Cardiac fibroblast (primary cell): ENCODE data around the gene CCDC181.

Source experiments
- DNase-seq, 2 donors: peaks; one replicate each; pipeline versions ENCODE4 v3.0.0 to v3.0.0-alpha.2; 2010; ENCODE audit warnings: low read depth in 2 of 2
- H3K4me3 ChIP-seq, 2 donors: replicated peaks in 1 of 2; 1 replicate in 1 of 2; 2 replicates in 1 of 2; pipeline ENCODE4 v1.5.1; 2011; ENCODE audit warnings: low read depth in 2 of 2, low read length in 2 of 2, mild to moderate bottlenecking in 2 of 2, moderate library complexity in 1 of 2
- TF ChIP-seq, protein P1 (sequence below): IDR thresholded peaks from one replicate; pipeline ENCODE4 v1.5.1; 2011; ENCODE audit warnings: low read depth, mild to moderate bottlenecking, low read length, inconsistent platforms

The CCDC181 gene

DNA sequence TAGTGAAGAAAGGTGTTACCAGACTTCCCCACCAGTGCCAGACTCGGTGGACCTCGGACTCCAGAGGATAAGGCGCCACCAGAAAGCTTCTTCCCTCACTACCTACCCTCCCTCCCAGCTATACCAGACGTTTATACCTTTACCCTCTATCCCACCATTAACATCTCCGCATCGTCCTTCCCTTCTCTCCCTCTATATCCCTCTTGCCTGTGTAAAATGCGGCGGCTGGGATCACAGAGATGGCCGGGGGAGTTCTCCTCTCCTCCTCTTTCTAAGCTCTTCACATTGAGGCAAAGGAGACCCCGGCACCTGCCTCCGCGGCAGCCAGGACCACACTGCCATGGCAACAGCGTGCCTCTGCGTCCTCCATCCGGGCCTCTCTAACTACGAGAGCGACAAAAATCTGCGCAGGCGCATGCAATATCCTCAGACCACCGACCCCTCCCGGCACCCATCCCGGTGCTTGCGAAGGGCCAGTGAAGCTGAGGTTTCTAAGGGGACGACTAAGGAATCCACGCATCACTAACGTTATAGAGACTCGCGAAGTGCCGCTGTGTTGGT is at the start of gene CCDC181:
CCDC181 (minus strand) TSS at position 394 of the 561 bp plus-strand sequence. CDS start 2,547 bp downstream, outside the sequence.
- TF ChIP-seq, protein P1, sequence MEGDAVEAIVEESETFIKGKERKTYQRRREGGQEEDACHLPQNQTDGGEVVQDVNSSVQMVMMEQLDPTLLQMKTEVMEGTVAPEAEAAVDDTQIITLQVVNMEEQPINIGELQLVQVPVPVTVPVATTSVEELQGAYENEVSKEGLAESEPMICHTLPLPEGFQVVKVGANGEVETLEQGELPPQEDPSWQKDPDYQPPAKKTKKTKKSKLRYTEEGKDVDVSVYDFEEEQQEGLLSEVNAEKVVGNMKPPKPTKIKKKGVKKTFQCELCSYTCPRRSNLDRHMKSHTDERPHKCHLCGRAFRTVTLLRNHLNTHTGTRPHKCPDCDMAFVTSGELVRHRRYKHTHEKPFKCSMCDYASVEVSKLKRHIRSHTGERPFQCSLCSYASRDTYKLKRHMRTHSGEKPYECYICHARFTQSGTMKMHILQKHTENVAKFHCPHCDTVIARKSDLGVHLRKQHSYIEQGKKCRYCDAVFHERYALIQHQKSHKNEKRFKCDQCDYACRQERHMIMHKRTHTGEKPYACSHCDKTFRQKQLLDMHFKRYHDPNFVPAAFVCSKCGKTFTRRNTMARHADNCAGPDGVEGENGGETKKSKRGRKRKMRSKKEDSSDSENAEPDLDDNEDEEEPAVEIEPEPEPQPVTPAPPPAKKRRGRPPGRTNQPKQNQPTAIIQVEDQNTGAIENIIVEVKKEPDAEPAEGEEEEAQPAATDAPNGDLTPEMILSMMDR = no peak
- peak within 1 kb of the TSS; percentile 48 to 50 for H3K4me3 ChIP-seq
- peak; percentile 34 to 60 for DNase-seq

DNA sequence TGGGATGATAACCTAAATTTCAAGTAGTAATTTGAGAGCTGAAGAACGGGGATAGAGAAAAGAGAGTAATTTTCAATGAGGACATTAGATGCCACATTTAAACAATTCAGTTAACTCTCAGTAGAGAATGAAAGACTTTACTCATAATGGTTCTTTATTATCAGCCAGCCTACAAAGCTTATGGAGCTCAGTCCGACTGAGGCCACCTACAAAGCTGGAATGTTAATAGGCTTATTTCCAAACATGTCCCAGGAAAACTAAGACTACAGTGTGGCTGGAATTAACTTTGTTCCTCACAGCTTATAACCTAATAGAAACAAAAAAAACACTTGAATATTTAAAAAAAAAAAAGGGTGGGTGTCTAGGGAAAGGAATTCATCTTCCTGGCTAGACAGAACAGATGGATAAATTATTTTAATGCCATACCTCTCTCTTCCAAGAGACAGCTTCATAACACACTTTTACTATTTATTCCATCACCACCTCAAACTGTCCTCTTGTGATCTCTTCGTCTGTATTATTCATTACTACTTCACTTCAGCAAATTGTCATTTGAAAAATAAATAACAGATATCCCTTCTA is 48.6 kb upstream of the CCDC181 start:
- no peak overlapping the region for H3K4me3 ChIP-seq
- no peak for DNase-seq
- TF ChIP-seq, protein P1 = no peak

DNA sequence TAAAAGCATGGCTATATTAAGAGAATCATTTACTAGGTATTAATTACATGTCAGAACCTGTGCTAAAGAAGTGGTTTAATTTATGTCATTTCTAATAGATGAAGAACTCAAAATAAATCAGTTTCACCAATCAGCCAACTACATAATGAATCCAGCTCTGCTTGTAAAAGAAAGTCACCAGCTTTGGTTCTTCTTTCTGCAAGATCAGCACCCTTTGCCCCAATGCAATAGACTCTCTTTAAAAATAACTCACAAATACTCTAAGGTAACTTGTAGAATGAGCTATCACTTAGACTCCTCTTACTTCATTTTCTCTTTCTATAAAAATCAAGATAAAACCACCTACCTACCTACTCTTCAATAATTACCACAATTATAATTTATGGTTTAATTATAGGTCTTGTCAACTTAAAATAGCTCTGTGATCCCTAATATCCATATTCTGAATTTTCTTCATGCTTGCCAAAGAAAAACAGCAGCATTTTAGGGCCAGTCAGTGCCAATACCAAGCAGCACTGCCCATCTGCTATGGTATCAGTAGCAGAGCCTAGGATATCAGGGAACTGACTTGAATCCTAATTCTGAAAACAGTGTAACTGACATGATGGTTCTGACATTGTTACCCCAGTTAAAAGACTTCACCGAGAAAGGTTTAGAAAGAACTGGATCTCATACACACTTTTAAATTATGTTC is 47.2 kb upstream of the CCDC181 start:
- H3K4me3 ChIP-seq = no peak overlapping the region
- TF ChIP-seq, protein P1 = no peak
- no peak for DNase-seq

DNA sequence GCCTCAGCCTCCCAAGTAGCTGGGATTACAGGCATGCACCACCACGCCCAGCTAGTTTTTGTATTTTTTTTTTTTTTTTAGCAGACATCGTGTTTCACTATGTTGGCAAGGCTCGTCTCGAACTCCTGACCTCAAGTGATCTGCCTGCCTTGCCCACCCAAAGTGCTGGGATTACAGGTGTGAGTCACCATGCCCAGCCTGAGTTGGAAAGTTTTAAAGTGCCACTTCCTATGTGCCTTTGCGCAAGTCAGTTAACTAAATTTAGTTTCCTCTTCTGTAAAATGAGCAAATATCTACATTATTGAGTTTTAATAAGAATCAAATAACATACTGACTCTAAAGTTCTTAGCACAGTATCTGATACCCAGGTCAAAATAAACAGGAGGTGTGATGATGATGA is 46.1 kb upstream of the CCDC181 start:
- H3K4me3 ChIP-seq = no peak overlapping the region
- TF ChIP-seq, protein P1 = no peak
- no peak for DNase-seq

DNA sequence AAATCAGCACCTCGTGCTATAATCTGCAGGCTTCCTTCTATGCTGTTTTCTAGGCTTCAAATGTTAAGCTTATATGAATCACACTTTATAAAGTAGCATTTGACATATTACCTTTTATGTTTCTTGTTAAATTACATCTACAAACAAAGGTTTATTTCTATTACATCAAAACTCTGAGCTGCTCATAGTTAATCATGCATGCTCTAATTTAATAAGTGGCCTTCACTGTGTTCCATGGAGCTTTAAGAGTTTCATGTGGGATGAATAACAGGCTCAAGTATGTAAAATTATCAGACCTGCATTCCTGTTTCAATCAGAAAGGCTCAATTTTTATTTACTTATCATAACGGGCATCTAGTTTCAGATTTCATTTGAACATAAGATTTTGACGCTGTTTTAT is 45.5 kb upstream of the CCDC181 start:
- no peak overlapping the region for H3K4me3 ChIP-seq
- no peak for DNase-seq
- TF ChIP-seq, protein P1 = no peak

DNA sequence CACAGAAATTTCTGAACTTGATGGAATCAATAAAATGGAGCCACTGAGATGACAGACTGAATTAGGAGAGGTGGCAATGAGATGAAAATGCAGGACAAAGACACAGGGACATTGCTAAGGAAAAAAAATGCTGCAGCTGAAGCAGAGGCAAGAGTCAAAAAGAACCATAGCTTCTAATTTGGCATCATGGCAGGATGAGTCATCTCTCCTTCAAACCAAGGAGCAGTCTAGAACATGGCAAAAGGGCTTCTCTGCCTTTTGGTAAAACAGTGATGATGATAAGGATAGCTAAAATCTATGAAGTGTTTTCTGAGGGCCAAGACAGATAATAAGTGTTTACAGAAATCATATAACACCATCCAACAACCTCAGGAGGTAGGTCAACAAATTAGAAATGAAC is 41.7 kb upstream of the CCDC181 start:
- H3K4me3 ChIP-seq = no peak overlapping the region
- DNase-seq = no peak
- TF ChIP-seq, protein P1 = no peak
